ENCODE data around the gene NRIP1. TPM values are rescaled to one million over a fixed set of nuclear protein-coding genes. Genes with fewer than 3 reads are reported as not detected.

The NRIP1 gene
- total and polyA plus RNA-seq, 2 of the 13 experiments (the other 11 are each of a cell fraction or from before 2014, with no cell fraction given): 21.0 to 69.0 TPM

DNA sequence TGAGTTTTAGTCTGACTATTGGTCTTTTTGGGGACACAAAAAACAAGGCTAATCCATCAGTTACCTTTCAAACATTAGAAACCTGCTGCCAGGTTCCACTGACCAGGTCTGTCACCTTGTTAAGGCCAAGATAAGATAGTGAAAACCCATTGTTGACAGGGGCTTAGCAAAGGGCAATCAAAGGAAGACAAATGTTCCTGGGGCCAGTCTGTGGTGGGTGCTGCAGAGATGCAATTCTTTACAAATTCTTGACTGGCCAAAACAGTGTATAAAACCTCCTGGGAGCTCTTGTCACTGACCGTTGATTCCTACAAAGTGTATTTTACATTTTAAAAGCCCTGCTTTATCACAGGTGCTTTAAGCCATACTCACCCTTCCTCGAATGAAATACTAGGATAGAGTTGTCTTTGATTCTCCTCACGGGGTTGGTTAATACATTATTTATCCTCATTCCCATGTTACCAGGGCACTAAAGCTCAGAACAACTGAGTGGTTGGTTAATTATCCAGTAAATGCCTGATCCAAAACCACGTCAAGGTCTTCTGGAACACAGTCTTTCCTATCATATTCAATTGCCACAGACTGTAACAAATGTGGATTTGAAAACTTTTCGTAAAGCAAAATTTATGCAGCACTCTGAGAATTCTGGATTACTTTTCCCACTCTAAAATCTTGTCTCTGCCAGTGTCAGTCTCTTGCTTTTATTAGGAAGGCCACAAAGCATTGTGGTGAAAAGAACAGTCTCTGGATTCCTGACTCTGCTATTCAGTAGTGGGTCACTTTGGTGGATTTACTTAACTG lies 77.2 kb downstream of the NRIP1 start:
- no TSS peak for BruUV-seq (replicated peaks)
- intact Hi-C loops (cut with micrococcal nuclease; ENCODE audit: unreplicated experiment): no loop called here
- Histone ChIP-seq H3K36me3 (replicated peaks in 1 of 2; ENCODE audit: control insufficient read depth in 1 of 2, insufficient read depth in 2 of 2, low read length in 2 of 2) (peaks cover 6 to 70% of the 10 kb centered on the region in 2 experiments), H3K9me3 (ENCODE audit: low read length) (no peaks in the 10 kb centered on the region), H3K79me2 (ENCODE audit: insufficient read depth, low read length) (peaks cover 99% of the 10 kb centered on the region), H3K9ac (ENCODE audit: insufficient read depth, low read depth, low read length) (no peak overlapping the region), H3K4me1 (ENCODE audit: insufficient read depth, low read length) (peaks cover 29% of the 10 kb centered on the region), H3K4me3 (replicated peaks in 1 of 3; ENCODE audit: insufficient read depth in 1 of 3, low read depth in 2 of 3, low read length in 3 of 3) (no peak overlapping the region), H3K27ac (ENCODE audit: extremely low read length, insufficient read depth, low read length) (no peak overlapping the region), H4K20me1 (ENCODE audit: insufficient read depth, low read length) (peaks cover 5% of the 10 kb centered on the region; the same call in 1 of the 2 replicates), H2AFZ (ENCODE audit: low read length) (no peak overlapping the region), H3K27me3 (ENCODE audit: control insufficient read depth in 1 of 2, insufficient read depth in 2 of 2, low read length in 2 of 2) (no peaks in the 10 kb centered on the region), H3K4me2 (ENCODE audit: low read depth, low read length) (no peak overlapping the region)
- in situ Hi-C loops (cut with HindIII; ENCODE audit: extremely low pct_ligation_motif_present, low pct_unique_long_range_greater_than_20kb): no loop called here
- FAIRE-seq (no peak), DNase-seq (ENCODE audit: low spot score) (no peak), ATAC-seq (no peak)
- no peak for TF ChIP-seq ZEB1 (IDR thresholded peaks at IDR 0.05; ENCODE audit: insufficient replicate concordance, low read depth)
- POLR2A ChIA-PET: no interaction called here
- CTCF ChIA-PET (ENCODE audit: low intra/inter-chr PET ratio, low total read pairs): no interaction called here
- WGBS (ENCODE audit: low lambda C conversion rate): 98% methylated on average over 5 of the region's 5 CpGs

DNA sequence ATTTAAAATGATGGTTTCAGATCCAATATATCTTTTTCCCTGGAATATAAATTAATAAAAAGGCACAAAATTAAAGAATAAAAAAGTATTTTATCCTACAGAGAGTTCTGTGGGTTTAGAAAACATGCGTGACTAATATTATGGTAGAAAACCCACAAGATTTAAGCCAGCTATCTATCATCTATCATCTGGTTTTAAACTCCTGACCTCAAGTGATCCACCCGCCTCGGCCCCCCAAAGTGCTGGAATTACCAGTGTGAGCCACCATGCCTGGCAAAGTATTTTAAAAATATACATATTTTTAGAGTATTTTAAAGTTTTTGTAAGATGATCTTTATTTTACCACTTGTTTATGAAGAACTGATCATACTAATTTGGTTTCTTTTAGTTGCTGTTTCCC lies 79.5 kb downstream of the NRIP1 start:
- Histone ChIP-seq H2AFZ (ENCODE audit: low read length) (no peak overlapping the region), H3K27me3 (ENCODE audit: control insufficient read depth in 1 of 2, insufficient read depth in 2 of 2, low read length in 2 of 2) (no peaks in the 10 kb centered on the region), H4K20me1 (ENCODE audit: insufficient read depth, low read length) (peaks cover 20% of the 10 kb centered on the region), H3K4me2 (ENCODE audit: low read depth, low read length) (no peak overlapping the region), H3K4me1 (ENCODE audit: insufficient read depth, low read length) (peaks cover 18% of the 10 kb centered on the region), H3K9ac (ENCODE audit: insufficient read depth, low read depth, low read length) (no peak overlapping the region), H3K9me3 (ENCODE audit: low read length) (no peaks in the 10 kb centered on the region), H3K4me3 (replicated peaks in 1 of 3; ENCODE audit: insufficient read depth in 1 of 3, low read depth in 2 of 3, low read length in 3 of 3) (no peak overlapping the region), H3K36me3 (replicated peaks in 1 of 2; ENCODE audit: control insufficient read depth in 1 of 2, insufficient read depth in 2 of 2, low read length in 2 of 2) (peaks cover 4 to 62% of the 10 kb centered on the region in 2 experiments), H3K79me2 (ENCODE audit: insufficient read depth, low read length) (peaks cover 97% of the 10 kb centered on the region), H3K27ac (ENCODE audit: extremely low read length, insufficient read depth, low read length) (no peak overlapping the region)
- TF ChIP-seq, protein P1, sequence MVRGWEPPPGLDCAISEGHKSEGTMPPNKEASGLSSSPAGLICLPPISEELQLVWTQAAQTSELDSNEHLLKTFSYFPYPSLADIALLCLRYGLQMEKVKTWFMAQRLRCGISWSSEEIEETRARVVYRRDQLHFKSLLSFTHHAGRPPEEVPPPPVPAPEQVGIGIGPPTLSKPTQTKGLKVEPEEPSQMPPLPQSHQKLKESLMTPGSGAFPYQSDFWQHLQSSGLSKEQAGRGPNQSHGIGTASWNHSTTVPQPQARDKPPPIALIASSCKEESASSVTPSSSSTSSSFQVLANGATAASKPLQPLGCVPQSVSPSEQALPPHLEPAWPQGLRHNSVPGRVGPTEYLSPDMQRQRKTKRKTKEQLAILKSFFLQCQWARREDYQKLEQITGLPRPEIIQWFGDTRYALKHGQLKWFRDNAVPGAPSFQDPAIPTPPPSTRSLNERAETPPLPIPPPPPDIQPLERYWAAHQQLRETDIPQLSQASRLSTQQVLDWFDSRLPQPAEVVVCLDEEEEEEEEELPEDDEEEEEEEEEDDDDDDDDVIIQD (CRISPR knock-in tag; IDR thresholded peaks at IDR 0.05; ENCODE audit: low read depth): no peak
- TF ChIP-seq AGO2 (optimal IDR thresholded peaks at IDR 0.05; ENCODE audit: low read depth, low read length): peak; percentile 26
- 96% methylated on average over 3 of the region's 3 CpGs for WGBS (ENCODE audit: low lambda C conversion rate)
- FAIRE-seq: no peak
- POLR2A ChIA-PET: no interaction called here
- no peak for ATAC-seq
- TSS peak; percentile 8 for BruUV-seq (replicated peaks)
- no peak for DNase-seq (ENCODE audit: low spot score)
- intact Hi-C loops (cut with micrococcal nuclease; ENCODE audit: unreplicated experiment): no loop called here
- in situ Hi-C loops (cut with HindIII; ENCODE audit: extremely low pct_ligation_motif_present, low pct_unique_long_range_greater_than_20kb): no loop called here
- CTCF ChIA-PET (ENCODE audit: low intra/inter-chr PET ratio, low total read pairs): no interaction called here

All from HepG2 (cell line).